Middle frontal gyrus (tissue), 1 donor: Measurements from ENCODE around the gene ARL14EP.

Experiments
- DNase-seq: peaks from one replicate; pipeline ENCODE4 v3.0.0-alpha.2; 2015; ENCODE audit warnings: low spot score; ENCODE audit errors: extremely low spot score

Gene ARL14EP

GRCh38 chr11:30377347-30377746, 54.4 kb downstream of the ARL14EP start:
- DNase-seq = no peak

GRCh38 chr11:30380846-30381245, 57.9 kb downstream of the ARL14EP start:
- no peak for DNase-seq

- no peak for DNase-seq
Measured at GRCh38 chr11:30381879-30382278, 59.0 kb downstream of the ARL14EP start.
